ENCODE data around the gene CMSS1.

CMSS1 gene

DNA sequence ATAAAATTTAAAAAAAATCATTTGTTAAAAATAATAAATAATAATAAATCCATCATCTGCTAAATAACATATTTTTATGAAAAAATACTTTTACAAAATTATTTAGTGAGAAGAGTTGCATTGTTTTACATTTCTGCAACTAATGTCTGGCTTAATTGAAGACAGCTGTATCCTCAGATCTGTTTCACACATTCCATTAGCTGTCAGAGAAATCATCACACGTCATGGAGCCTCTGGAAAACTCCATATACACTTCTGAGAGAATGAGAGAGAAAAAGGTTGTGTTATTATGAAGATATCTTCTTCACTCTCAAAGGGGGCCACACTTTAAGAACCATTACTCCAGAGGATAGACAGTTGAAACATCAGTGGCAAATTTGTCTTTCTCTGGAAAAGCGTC is 40.8 kb downstream of the CMSS1 start:
- no peak overlapping the region for H3K4me3 ChIP-seq (ENCODE audit: low read length)

DNA sequence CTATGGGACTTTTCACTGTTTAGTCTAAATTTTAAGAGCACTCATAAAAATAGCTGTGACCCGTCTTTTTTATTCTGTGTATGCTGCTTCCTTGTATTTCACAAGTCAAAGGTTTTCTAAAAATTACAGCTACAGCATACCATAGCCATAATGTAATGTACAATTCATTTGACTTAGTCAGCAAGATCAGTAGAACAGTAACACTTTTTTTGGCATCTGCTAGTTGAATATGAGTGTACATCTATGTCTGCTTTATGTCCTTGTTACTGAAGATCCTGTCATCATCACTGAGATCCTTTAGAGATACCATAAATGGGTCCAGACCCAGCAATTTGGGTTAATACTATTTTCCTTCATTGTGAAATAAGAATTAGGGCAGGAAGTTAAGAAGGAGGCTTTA is 42.2 kb downstream of the CMSS1 start:
- H3K4me3 ChIP-seq (ENCODE audit: low read length) = no peak overlapping the region
- DNase-seq (ENCODE audit: low read depth) = peak; percentile 88
- TF ChIP-seq, protein P1, sequence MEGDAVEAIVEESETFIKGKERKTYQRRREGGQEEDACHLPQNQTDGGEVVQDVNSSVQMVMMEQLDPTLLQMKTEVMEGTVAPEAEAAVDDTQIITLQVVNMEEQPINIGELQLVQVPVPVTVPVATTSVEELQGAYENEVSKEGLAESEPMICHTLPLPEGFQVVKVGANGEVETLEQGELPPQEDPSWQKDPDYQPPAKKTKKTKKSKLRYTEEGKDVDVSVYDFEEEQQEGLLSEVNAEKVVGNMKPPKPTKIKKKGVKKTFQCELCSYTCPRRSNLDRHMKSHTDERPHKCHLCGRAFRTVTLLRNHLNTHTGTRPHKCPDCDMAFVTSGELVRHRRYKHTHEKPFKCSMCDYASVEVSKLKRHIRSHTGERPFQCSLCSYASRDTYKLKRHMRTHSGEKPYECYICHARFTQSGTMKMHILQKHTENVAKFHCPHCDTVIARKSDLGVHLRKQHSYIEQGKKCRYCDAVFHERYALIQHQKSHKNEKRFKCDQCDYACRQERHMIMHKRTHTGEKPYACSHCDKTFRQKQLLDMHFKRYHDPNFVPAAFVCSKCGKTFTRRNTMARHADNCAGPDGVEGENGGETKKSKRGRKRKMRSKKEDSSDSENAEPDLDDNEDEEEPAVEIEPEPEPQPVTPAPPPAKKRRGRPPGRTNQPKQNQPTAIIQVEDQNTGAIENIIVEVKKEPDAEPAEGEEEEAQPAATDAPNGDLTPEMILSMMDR (IDR thresholded peaks at IDR 0.05; ENCODE audit: insufficient read depth, low read depth, low read length, missing control alignments) = no peak

More for the DNA sequence above, 40.8 kb downstream of the CMSS1 start:
- no peak for DNase-seq (ENCODE audit: low read depth)
- TF ChIP-seq, protein P1 (IDR thresholded peaks at IDR 0.05; ENCODE audit: insufficient read depth, low read depth, low read length, missing control alignments) = no peak

DNA sequence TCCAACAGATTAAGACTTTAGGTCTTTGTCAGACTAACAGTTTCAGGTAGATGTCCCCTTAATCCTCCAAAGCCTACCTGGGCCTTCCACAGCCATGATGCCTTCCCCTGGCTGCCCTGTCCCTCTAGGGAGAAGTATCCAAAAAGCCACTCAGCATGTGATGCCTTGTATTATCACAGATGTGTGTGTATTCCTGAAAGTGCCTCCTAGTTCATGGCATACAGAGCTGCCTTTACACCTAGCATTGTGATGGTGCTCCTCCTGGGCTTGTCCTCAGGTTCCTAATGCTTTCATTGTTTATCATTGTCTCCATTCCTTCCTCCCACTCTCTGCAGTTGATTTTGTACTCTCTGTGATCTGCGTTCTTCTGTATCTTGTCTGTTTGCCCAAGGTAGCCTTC is 43.6 kb downstream of the CMSS1 start:
- DNase-seq (ENCODE audit: low read depth) = no peak
- no peak overlapping the region for H3K4me3 ChIP-seq (ENCODE audit: low read length)
- TF ChIP-seq, protein P1 (IDR thresholded peaks at IDR 0.05; ENCODE audit: insufficient read depth, low read depth, low read length, missing control alignments) = no peak

DNA sequence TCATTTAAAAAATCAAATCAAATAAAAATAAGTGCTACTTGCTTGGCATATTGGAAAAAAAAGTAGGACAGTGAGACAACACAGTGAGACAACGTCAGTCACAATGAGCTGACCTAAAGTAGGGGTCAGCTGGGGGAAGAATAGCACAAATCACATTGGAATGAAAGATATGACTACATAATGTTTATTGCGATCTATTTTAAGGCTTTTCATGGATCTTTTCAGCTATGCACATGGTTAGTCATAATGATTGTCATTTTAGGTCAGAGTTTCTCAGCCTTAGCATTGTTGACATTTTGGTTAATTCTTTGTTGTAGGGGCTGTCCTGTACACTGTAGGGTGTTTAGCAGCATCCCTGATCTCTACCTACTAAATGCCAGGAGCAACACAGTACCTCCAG is 44.5 kb downstream of the CMSS1 start:
- no peak for DNase-seq (ENCODE audit: low read depth)
- no peak overlapping the region for H3K4me3 ChIP-seq (ENCODE audit: low read length)
- TF ChIP-seq, protein P1 (IDR thresholded peaks at IDR 0.05; ENCODE audit: insufficient read depth, low read depth, low read length, missing control alignments) = no peak

DNA sequence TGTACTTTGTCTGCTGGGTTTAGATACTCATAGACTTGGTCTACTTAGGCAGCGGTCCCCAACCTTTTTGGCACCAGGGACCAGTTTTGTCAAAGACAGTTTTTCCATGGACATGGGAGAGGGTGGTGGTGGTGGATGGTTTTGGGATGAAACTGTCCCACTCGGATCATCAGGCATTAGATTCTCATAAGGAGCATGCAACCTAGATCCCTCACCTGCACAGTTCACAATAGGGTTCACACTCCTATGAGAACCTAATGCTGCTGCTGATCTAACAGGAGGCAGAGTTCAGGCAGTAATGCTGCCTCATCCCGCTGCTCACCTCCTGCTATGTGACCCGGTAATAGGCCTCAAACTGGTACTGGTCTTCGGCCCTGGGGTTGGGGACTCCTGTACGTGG is 45.3 kb downstream of the CMSS1 start:
- H3K4me3 ChIP-seq (ENCODE audit: low read length) = no peak overlapping the region
- DNase-seq (ENCODE audit: low read depth) = no peak
- TF ChIP-seq, protein P1 (IDR thresholded peaks at IDR 0.05; ENCODE audit: insufficient read depth, low read depth, low read length, missing control alignments) = no peak

DNA sequence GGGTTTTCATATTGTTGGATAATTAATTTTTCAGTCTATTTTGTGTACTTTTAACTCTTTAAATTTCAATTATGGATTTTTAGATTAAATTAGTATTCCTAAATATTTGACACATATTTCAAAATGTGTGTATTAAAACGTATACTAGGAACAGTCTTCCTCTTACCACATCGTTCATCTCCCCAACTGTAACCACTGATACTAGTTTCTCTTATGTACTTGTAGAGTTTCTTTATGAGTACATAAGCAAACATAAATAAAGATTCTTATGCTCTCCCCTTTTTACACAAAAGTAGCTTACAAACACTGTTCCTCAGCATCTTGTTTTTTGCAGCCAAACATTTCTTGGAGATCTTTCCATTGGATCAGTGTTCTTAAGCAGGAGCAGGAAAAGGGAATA is 45.9 kb downstream of the CMSS1 start:
- TF ChIP-seq, protein P1 (IDR thresholded peaks at IDR 0.05; ENCODE audit: insufficient read depth, low read depth, low read length, missing control alignments) = no peak
- H3K4me3 ChIP-seq (ENCODE audit: low read length) = no peak overlapping the region
- no peak for DNase-seq (ENCODE audit: low read depth)

DNA sequence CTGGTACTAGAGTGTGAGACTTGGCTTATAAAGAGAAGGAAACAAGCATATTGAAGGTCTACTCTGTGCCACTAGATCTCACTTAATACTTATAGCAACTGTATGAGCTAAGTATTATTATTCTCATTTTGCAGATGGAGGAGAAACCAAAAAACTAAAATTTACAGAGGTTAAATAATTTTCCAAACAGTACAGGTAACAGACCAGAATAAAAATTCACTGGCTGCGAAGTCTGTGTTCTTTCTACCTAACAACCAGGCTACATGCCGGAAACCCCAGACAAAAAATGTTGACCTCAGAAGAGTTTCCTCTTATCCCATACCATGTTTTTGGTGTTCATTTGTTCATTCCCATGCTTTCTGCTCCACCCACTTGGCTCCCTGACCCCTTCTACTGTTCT is 46.6 kb downstream of the CMSS1 start:
- H3K4me3 ChIP-seq (ENCODE audit: low read length) = no peak overlapping the region
- TF ChIP-seq, protein P1 (IDR thresholded peaks at IDR 0.05; ENCODE audit: insufficient read depth, low read depth, low read length, missing control alignments) = no peak
- no peak for DNase-seq (ENCODE audit: low read depth)

Data from epithelial cell of esophagus (primary cell).